Keratinocyte (primary cell): ENCODE data around the gene ZFYVE19. TPM values are rescaled to one million over a fixed set of nuclear protein-coding genes. Genes with fewer than 3 reads are reported as not detected.

Experiments used
- DNase-seq: peaks from one replicate; pipeline ENCODE4 v3.0.0-alpha.2; 2011; ENCODE audit warnings: low read depth, missing footprints, low spot score
- FAIRE-seq: peaks from 2 replicates; lab custom pipeline; 2011; peaks lifted over from hg19 to GRCh38; lab: Jason Lieb, UNC
- H2AFZ ChIP-seq: 2 replicates; pipeline ENCODE4 v1.6.0; 2012; ENCODE audit warnings: low read length, control low read depth, inconsistent platforms; ENCODE audit not compliant: control insufficient read depth
- H3K27ac ChIP-seq: 2 replicates; pipeline ENCODE4 v1.5.1; 2011; ENCODE audit warnings: low read length; ENCODE audit not compliant: control insufficient read depth, insufficient read depth
- H3K27me3 ChIP-seq: 3 replicates; pipeline ENCODE4 v1.6.0; 2011; ENCODE audit warnings: low read length; ENCODE audit not compliant: control insufficient read depth, insufficient read depth; ENCODE audit errors: extremely low read depth
- H3K36me3 ChIP-seq, 2 experiments: 2 replicates in 1 of 2; 3 replicates in 1 of 2; pipeline ENCODE4 v1.5.1; 2011; ENCODE audit warnings: low read length in 2 of 2, mild to moderate bottlenecking in 1 of 2; ENCODE audit not compliant: control insufficient read depth in 2 of 2, insufficient read depth in 2 of 2; ENCODE audit errors: extremely low read depth in 1 of 2
- H3K4me1 ChIP-seq: 3 replicates; pipeline ENCODE4 v1.5.1; 2011; ENCODE audit warnings: low read length; ENCODE audit not compliant: control insufficient read depth, insufficient read depth; ENCODE audit errors: extremely low read depth
- H3K4me2 ChIP-seq: 3 replicates; pipeline ENCODE4 v1.6.0; 2011; ENCODE audit warnings: low read depth, low read length; ENCODE audit not compliant: control insufficient read depth, insufficient read depth; ENCODE audit errors: extremely low read depth
- H3K4me3 ChIP-seq, 3 experiments: fragments of 200-600 bp in 1 of 3; sonication (generic) in 1 of 3; 2 replicates in 2 of 3; 3 replicates in 1 of 3; pipeline ENCODE4 v1.5.1; 2011 to 2016; ENCODE audit warnings: low read length in 3 of 3, mild to moderate bottlenecking in 3 of 3, control low read depth in 2 of 3, inconsistent platforms in 1 of 3, low read depth in 1 of 3, mixed read lengths in 1 of 3, mixed run types in 1 of 3, moderate library complexity in 1 of 3; ENCODE audit not compliant: control insufficient read depth in 2 of 3, insufficient read depth in 2 of 3; ENCODE audit errors: extremely low read depth in 1 of 3
- H3K79me2 ChIP-seq: 2 replicates; pipeline ENCODE4 v1.6.0; 2012; ENCODE audit warnings: low read length; ENCODE audit not compliant: control insufficient read depth, insufficient read depth
- H3K9ac ChIP-seq: 3 replicates; pipeline ENCODE4 v1.6.0; 2011; ENCODE audit warnings: low read length; ENCODE audit not compliant: control insufficient read depth, insufficient read depth; ENCODE audit errors: extremely low read depth
- H3K9me1 ChIP-seq: 3 replicates; pipeline ENCODE4 v1.6.0; 2011; ENCODE audit warnings: low read length; ENCODE audit not compliant: control insufficient read depth, insufficient read depth; ENCODE audit errors: extremely low read depth
- H3K9me3 ChIP-seq: 2 replicates; pipeline ENCODE4 v1.5.1; 2012; ENCODE audit warnings: low read depth, low read length; ENCODE audit not compliant: control insufficient read depth
- H4K20me1 ChIP-seq: 3 replicates; pipeline ENCODE4 v1.6.0; 2011; ENCODE audit warnings: low read length; ENCODE audit not compliant: control insufficient read depth, insufficient read depth; ENCODE audit errors: extremely low read depth
- EZH2 ChIP-seq: IDR thresholded peaks from one replicate; pipeline ENCODE4 v1.6.1; 2012; ENCODE audit warnings: inconsistent platforms, mild to moderate bottlenecking, low read length, moderate library complexity
- dilution Hi-C: fragments of 300-500 bp; cut with MboI; formaldehyde crosslinking; loops from one replicate; pipeline ENCODE4 v1.7.0; 2020; ENCODE audit warnings: low sequenced_read_pairs; ENCODE audit not compliant: extremely low pct_ligation_motif_present
- polyA plus RNA-seq, 5 experiments: library from polyadenylated mRNA; depleted of rRNA in 3 of 5; stranded (reverse) in 3 of 5; stranded (forward) in 1 of 5; unstranded in 1 of 5; fragments of >200 nt; gene quantifications; 1 replicate in 1 of 5; 2 replicates in 3 of 5; 3 replicates in 1 of 5; pipeline versions ENCODE4 v1.2.1 to v1.2.3, GENCODE V29; 2011 to 2012; ENCODE audit warnings: missing spikeins in 2 of 5, low read depth in 1 of 5, low replicate concordance in 1 of 5
- TF ChIP-seq, protein P1 (sequence below), 3 experiments: IDR thresholded peaks in 1 of 3; conservative IDR thresholded peaks in 1 of 3; optimal IDR thresholded peaks in 1 of 3; 2 replicates in 2 of 3; 3 replicates in 1 of 3; pipeline versions ENCODE3 to v1.5.1; 2011; ENCODE audit warnings: low read length in 3 of 3, mild to moderate bottlenecking in 3 of 3, moderate library complexity in 2 of 3, control low read depth in 1 of 3, inconsistent platforms in 1 of 3; ENCODE audit not compliant: insufficient read depth in 2 of 3; ENCODE audit errors: extremely low read depth in 1 of 3

Gene ZFYVE19
- polyA plus RNA-seq, 1 donor (not counting 4 experiments of a cell fraction or from before 2014, with no cell fraction given), result 19.0 TPM

- Histone ChIP-seq H3K9ac (no peak overlapping the region), H3K27ac (no peak overlapping the region), H3K27me3 (no peaks in the 10 kb centered on the region), H3K36me3 (peaks cover 3 to 6% of the 10 kb centered on the region in 2 experiments), H3K4me3 (no peak overlapping the region), H4K20me1 (no peaks in the 10 kb centered on the region), H3K9me3 (no peaks in the 10 kb centered on the region), H3K4me1 (peaks cover 4% of the 10 kb centered on the region), H3K9me1 (no peaks in the 10 kb centered on the region), H3K4me2 (no peak overlapping the region), H2AFZ (no peak overlapping the region), H3K79me2 (no peaks in the 10 kb centered on the region)
- FAIRE-seq (no peak), DNase-seq (no peak)
- dilution Hi-C loops, result no loop called here
- no peak for TF ChIP-seq EZH2
- TF ChIP-seq, protein P1, sequence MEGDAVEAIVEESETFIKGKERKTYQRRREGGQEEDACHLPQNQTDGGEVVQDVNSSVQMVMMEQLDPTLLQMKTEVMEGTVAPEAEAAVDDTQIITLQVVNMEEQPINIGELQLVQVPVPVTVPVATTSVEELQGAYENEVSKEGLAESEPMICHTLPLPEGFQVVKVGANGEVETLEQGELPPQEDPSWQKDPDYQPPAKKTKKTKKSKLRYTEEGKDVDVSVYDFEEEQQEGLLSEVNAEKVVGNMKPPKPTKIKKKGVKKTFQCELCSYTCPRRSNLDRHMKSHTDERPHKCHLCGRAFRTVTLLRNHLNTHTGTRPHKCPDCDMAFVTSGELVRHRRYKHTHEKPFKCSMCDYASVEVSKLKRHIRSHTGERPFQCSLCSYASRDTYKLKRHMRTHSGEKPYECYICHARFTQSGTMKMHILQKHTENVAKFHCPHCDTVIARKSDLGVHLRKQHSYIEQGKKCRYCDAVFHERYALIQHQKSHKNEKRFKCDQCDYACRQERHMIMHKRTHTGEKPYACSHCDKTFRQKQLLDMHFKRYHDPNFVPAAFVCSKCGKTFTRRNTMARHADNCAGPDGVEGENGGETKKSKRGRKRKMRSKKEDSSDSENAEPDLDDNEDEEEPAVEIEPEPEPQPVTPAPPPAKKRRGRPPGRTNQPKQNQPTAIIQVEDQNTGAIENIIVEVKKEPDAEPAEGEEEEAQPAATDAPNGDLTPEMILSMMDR (optimal IDR thresholded peaks at IDR 0.05 in 1 of 3, IDR thresholded peaks at IDR 0.05 in 1 of 3, conservative IDR thresholded peaks at IDR 0.05 in 1 of 3; ENCODE audit: extremely low read depth in 1 of 3, insufficient read depth in 2 of 3, low read length in 3 of 3), result no peak
Measured at GRCh38 chr15:40819048-40819447, 12.2 kb downstream of the ZFYVE19 start.

DNA sequence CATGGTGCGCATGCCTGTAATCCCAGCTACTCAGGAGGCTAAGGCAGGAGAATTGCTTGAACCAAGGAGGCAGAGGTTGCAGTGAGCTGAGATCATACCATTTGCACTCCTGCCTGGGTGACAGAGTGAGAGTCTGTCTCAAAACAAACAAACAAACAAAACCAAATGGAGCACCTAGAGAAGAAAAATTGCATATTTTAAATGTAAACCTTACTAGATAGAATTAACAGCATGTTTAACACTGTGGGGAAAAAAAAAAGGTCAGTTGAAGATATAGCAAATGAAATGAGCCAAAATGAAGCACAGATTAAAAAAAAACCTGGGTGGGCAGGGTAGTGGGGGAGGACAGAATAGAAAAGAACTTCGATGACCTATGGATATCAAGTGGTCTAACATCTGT is 14.3 kb downstream of the ZFYVE19 start:
- Histone ChIP-seq H3K27ac (no peak overlapping the region), H3K9ac (no peak overlapping the region), H3K27me3 (no peaks in the 10 kb centered on the region), H3K79me2 (no peaks in the 10 kb centered on the region), H3K36me3 (no peaks in the 10 kb centered on the region), H3K4me1 (peaks cover 5% of the 10 kb centered on the region), H3K4me3 (no peak overlapping the region), H3K9me3 (no peaks in the 10 kb centered on the region), H2AFZ (no peak overlapping the region), H3K9me1 (no peaks in the 10 kb centered on the region), H3K4me2 (no peak overlapping the region), H4K20me1 (no peaks in the 10 kb centered on the region)
- no peak for DNase-seq
- dilution Hi-C loops, result no loop called here
- TF ChIP-seq, protein P1 (optimal IDR thresholded peaks at IDR 0.05 in 1 of 3, IDR thresholded peaks at IDR 0.05 in 1 of 3, conservative IDR thresholded peaks at IDR 0.05 in 1 of 3; ENCODE audit: extremely low read depth in 1 of 3, insufficient read depth in 2 of 3, low read length in 3 of 3), result no peak
- no peak for TF ChIP-seq EZH2
- no peak for FAIRE-seq
